Neural progenitor cell (in vitro differentiated cells): ENCODE data around the gene ZSCAN5A. TPM values are rescaled to one million over a fixed set of nuclear protein-coding genes. Genes with fewer than 3 reads are reported as not detected.

Source experiments
- DNase-seq: peaks from one replicate; pipeline ENCODE4 v3.0.0-alpha.2; 2016; ENCODE audit warnings: low spot score
- H2AFZ ChIP-seq: fragments of 200-600 bp; sonication (generic); replicated peaks from 2 replicates; pipeline ENCODE4 v1.6.1; 2016; ENCODE audit warnings: antibody characterized with exemption
- H3F3A ChIP-seq: fragments of 200-600 bp; sonication (generic); 2 replicates; pipeline ENCODE4 v1.6.1; 2016; ENCODE audit warnings: antibody characterized with exemption, low read depth
- H3K27ac ChIP-seq: fragments of 200-600 bp; sonication (generic); 2 replicates; pipeline ENCODE4 v1.5.1; 2016; ENCODE audit warnings: mild to moderate bottlenecking
- H3K27me3 ChIP-seq: fragments of 200-600 bp; sonication (generic); 2 replicates; pipeline ENCODE4 v1.6.1; 2016; ENCODE audit warnings: mild to moderate bottlenecking, moderate library complexity
- H3K36me3 ChIP-seq: fragments of 200-600 bp; sonication (generic); 2 replicates; pipeline ENCODE4 v1.5.1; 2016
- H3K4me1 ChIP-seq: fragments of 200-600 bp; sonication (generic); 2 replicates; pipeline ENCODE4 v1.6.1; 2016; ENCODE audit warnings: mixed run types
- H3K4me2 ChIP-seq: fragments of 200-600 bp; sonication (generic); 2 replicates; pipeline ENCODE4 v1.6.1; 2016
- H3K4me3 ChIP-seq: fragments of 200-600 bp; sonication (generic); 2 replicates; pipeline ENCODE4 v1.5.1; 2016
- H3K79me2 ChIP-seq: fragments of 200-600 bp; sonication (generic); 2 replicates; pipeline ENCODE4 v1.6.1; 2016; ENCODE audit warnings: low read depth
- H3K9ac ChIP-seq: fragments of 200-600 bp; sonication (generic); 2 replicates; pipeline ENCODE4 v1.6.1; 2016
- H3K9me3 ChIP-seq: fragments of 200-600 bp; sonication (generic); 2 replicates; pipeline ENCODE4 v1.5.1; 2016; ENCODE audit warnings: low read depth
- H4K20me1 ChIP-seq: fragments of 200-600 bp; sonication (generic); 2 replicates; pipeline ENCODE4 v1.6.1; 2016; ENCODE audit warnings: low read depth
- H3K27ac Mint-ChIP-seq: 3 replicates; pipeline ENCODE4 v1.8.0; 2021; ENCODE audit warnings: mixed read lengths
- H3K27me3 Mint-ChIP-seq: 2 replicates; pipeline ENCODE4 v1.8.0; 2022; ENCODE audit warnings: low read depth, mild to moderate bottlenecking, inconsistent platforms, moderate library complexity, mixed read lengths; ENCODE audit not compliant: insufficient read depth
- H3K36me3 Mint-ChIP-seq: 3 replicates; pipeline ENCODE4 v1.8.0; 2021; ENCODE audit warnings: mixed read lengths
- H3K4me1 Mint-ChIP-seq: 3 replicates; pipeline ENCODE4 v1.8.0; 2021; ENCODE audit warnings: mixed read lengths
- H3K4me3 Mint-ChIP-seq: 3 replicates; pipeline ENCODE4 v1.8.0; 2021; ENCODE audit warnings: mild to moderate bottlenecking, moderate library complexity, mixed read lengths
- H3K9me3 Mint-ChIP-seq: 3 replicates; pipeline ENCODE4 v1.8.0; 2020; ENCODE audit warnings: mixed read lengths
- EZH2 ChIP-seq: fragments of 200-600 bp; sonication (generic); IDR thresholded peaks from 2 replicates; pipeline ENCODE4 v1.6.1; 2017; ENCODE audit warnings: antibody characterized with exemption, mild to moderate bottlenecking, moderate library complexity
- EZH2phosphoT487 ChIP-seq: fragments of 200-600 bp; sonication (generic); IDR thresholded peaks from 2 replicates; pipeline ENCODE4 v1.6.1; 2017; ENCODE audit warnings: antibody characterized with exemption
- small RNA-seq: library from RNA; depleted of rRNA; stranded (forward); fragments of <200 nt; gene quantifications from one replicate; pipeline ENCODE3, GENCODE V24; 2015
- total RNA-seq: library from RNA; depleted of rRNA; stranded (reverse); fragments of >200 nt; gene quantifications from 2 replicates; pipeline ENCODE4 v1.2.3, GENCODE V29; 2015; ENCODE audit warnings: low replicate concordance
- TF ChIP-seq, protein P1 (sequence below): fragments of 200-600 bp; sonication (generic); IDR thresholded peaks from 2 replicates; pipeline ENCODE4 v1.5.1; 2017; ENCODE audit warnings: antibody characterized with exemption, mild to moderate bottlenecking

The ZSCAN5A gene
- total RNA-seq, 1 donor from 2014 or later, result 1.6 TPM

DNA sequence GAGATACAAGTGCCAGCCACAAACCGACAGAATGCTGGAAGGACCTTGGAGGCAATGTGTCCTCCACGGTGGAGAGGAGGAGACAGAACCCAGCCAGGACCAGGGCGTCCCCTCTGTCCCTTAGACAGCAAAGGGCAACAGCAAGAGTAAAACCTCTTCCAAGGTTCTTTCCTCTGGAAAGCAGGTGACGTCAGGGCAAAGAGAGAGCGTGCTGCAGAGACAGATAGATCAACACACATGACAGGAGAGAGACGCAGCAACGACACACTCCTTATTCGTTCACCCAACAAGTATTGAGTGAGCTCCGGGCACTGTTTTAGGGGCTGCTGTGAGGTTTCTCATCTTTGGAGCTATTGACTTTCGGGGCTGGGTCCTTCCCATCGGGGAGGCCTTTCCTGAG lies 140.1 kb downstream of the ZSCAN5A start:
- H3K4me2 ChIP-seq, result peak overlapping the region; percentile 35
- peaks cover 24% of the 10 kb centered on the region for H3K4me1 Mint-ChIP-seq
- H3K4me3 Mint-ChIP-seq, result no peak overlapping the region
- H4K20me1 ChIP-seq, result no peaks in the 10 kb centered on the region
- no peaks in the 10 kb centered on the region for H3K9me3 ChIP-seq
- no peak overlapping the region for H3K4me3 ChIP-seq
- peaks cover 19% of the 10 kb centered on the region for H3F3A ChIP-seq
- TF ChIP-seq EZH2, result no peak
- no peak for TF ChIP-seq EZH2phosphoT487
- TF ChIP-seq, protein P1, sequence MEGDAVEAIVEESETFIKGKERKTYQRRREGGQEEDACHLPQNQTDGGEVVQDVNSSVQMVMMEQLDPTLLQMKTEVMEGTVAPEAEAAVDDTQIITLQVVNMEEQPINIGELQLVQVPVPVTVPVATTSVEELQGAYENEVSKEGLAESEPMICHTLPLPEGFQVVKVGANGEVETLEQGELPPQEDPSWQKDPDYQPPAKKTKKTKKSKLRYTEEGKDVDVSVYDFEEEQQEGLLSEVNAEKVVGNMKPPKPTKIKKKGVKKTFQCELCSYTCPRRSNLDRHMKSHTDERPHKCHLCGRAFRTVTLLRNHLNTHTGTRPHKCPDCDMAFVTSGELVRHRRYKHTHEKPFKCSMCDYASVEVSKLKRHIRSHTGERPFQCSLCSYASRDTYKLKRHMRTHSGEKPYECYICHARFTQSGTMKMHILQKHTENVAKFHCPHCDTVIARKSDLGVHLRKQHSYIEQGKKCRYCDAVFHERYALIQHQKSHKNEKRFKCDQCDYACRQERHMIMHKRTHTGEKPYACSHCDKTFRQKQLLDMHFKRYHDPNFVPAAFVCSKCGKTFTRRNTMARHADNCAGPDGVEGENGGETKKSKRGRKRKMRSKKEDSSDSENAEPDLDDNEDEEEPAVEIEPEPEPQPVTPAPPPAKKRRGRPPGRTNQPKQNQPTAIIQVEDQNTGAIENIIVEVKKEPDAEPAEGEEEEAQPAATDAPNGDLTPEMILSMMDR, result no peak
- no peak overlapping the region for H2AFZ ChIP-seq
- no peak for DNase-seq
- no peaks in the 10 kb centered on the region for H3K36me3 ChIP-seq
- no peaks in the 10 kb centered on the region for H3K9me3 Mint-ChIP-seq
- H3K4me1 ChIP-seq, result peaks cover 27% of the 10 kb centered on the region
- no peaks in the 10 kb centered on the region for H3K36me3 Mint-ChIP-seq
- peak overlapping the region; percentile 93 for H3K27ac Mint-ChIP-seq
- H3K27ac ChIP-seq, result no peak overlapping the region
- no peaks in the 10 kb centered on the region for H3K79me2 ChIP-seq
- no peak overlapping the region for H3K9ac ChIP-seq
- peaks cover 10% of the 10 kb centered on the region for H3K27me3 Mint-ChIP-seq
- no peaks in the 10 kb centered on the region for H3K27me3 ChIP-seq

DNA sequence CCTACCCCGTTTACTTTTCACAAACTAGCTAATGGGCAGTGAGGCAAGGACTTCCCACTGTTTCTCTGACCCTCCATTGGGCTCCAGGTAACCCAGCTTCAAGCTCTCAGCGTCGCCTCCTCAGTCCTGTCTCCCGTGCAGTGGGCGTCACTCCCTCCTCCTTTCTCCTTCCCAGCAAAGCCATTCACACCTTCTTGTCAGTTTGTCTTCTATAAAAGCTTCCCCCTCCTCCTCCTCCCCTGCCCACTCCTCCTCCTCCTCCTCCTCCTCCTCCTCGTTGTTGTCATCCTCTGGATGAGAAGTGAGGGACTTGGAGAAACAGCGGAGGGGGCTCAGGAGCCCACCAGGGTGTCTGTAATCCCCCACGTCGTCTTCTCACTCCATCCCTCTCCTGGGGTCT lies 140.6 kb downstream of the ZSCAN5A start:
- Histone ChIP-seq H3K27me3 (no peaks in the 10 kb centered on the region), H3K79me2 (no peaks in the 10 kb centered on the region), H3K9me3 (no peaks in the 10 kb centered on the region), H3K4me3 (no peak overlapping the region), H3K27ac (no peak overlapping the region), H4K20me1 (no peaks in the 10 kb centered on the region), H3F3A (peaks cover 19% of the 10 kb centered on the region), H3K4me2 (peak overlapping the region; percentile 35), H3K9ac (no peak overlapping the region), H2AFZ (no peak overlapping the region), H3K36me3 (no peaks in the 10 kb centered on the region), H3K4me1 (peaks cover 27% of the 10 kb centered on the region)
- Mint-ChIP-seq H3K27me3 (peaks cover 10% of the 10 kb centered on the region), H3K4me3 (no peak overlapping the region), H3K27ac (no peak overlapping the region), H3K36me3 (no peaks in the 10 kb centered on the region), H3K4me1 (peaks cover 24% of the 10 kb centered on the region), H3K9me3 (no peaks in the 10 kb centered on the region)
- DNase-seq, result peak; percentile 9
- no peak for TF ChIP-seq EZH2phosphoT487
- TF ChIP-seq, protein P1, result no peak
- no peak for TF ChIP-seq EZH2

Small RNAs within 50 kb of the gene (small RNA-seq; reads per million reads assigned to genes)
- gene RF00019, result not detected

Other genes starting within 250 kb of the ZSCAN5A start
- 2.2 and 30.0 TPM in 2 replicates for gene ZNF787, start 193.5 kb downstream of the ZSCAN5A start, total RNA-seq
- gene ZNF444, start 173.6 kb downstream of the ZSCAN5A start, total RNA-seq, result 7.0 and 51.8 TPM in 2 replicates
- 0.71 and 1.8 TPM in 2 replicates for gene GALP, start 138.8 kb downstream of the ZSCAN5A start, total RNA-seq
- gene ZSCAN5B, start 117.1 kb downstream of the ZSCAN5A start, total RNA-seq, result not detected in 2 replicates
- gene ZSCAN5C, start 112.6 kb downstream of the ZSCAN5A start, total RNA-seq, result not detected in 2 replicates
- gene EDDM13, start 42.1 kb downstream of the ZSCAN5A start, total RNA-seq, result not detected in 2 replicates
- 2.5 and 4.0 TPM in 2 replicates for gene ZNF582, start 78.7 kb upstream of the ZSCAN5A start, total RNA-seq
- gene ZNF583, start 89.5 kb upstream of the ZSCAN5A start, total RNA-seq, result 4.5 and 7.7 TPM in 2 replicates
- 8.0 and 8.6 TPM in 2 replicates for gene ZNF667, start 162.5 kb upstream of the ZSCAN5A start, total RNA-seq
- gene ZNF471, start 193.0 kb upstream of the ZSCAN5A start, total RNA-seq, result 1.4 and 1.9 TPM in 2 replicates
- gene ZFP28, start 224.1 kb upstream of the ZSCAN5A start, total RNA-seq, result 11.2 and 11.9 TPM in 2 replicates